ENCODE data around the gene DSG1.
"Not testable (repeated sequence)": the region's sequence is repeated elsewhere in the genome, so short reads cannot be mapped to it uniquely, and the experiment has no call there.

Gene DSG1

GRCh38 chr18:31280502-31280901 lies 37.5 kb upstream of the DSG1 start:
- Histone ChIP-seq H3K18ac (ENCODE audit: low read length) (no peak overlapping the region), H2BK120ac (ENCODE audit: low read depth, low read length) (no peak overlapping the region), H3K9ac (ENCODE audit: low read depth, low read length, poor library complexity) (no peak overlapping the region), H4K8ac (ENCODE audit: low read depth, low read length) (no peak overlapping the region), H3K27me3 (ENCODE audit: control insufficient read depth in 3 of 3, insufficient read depth in 3 of 3, low read depth in 1 of 3, low read length in 3 of 3) (no peaks in the 10 kb centered on the region), H3K4me1 (ENCODE audit: control insufficient read depth in 2 of 2, insufficient read depth in 1 of 2, low read depth in 1 of 2, low read length in 2 of 2) (no peaks in the 10 kb centered on the region), H4K91ac (ENCODE audit: low read depth, low read length, poor library complexity) (no peak overlapping the region), H3K4ac (ENCODE audit: low read length) (no peak overlapping the region), H2BK15ac (ENCODE audit: low read length) (no peak overlapping the region), H2BK12ac (ENCODE audit: low read length) (no peak overlapping the region), H3K14ac (ENCODE audit: low read length) (no peak overlapping the region), H3K23ac (ENCODE audit: low read depth, low read length, poor library complexity) (no peak overlapping the region), H3K4me2 (ENCODE audit: insufficient read depth, low read length, poor library complexity, severe bottlenecking) (no peak overlapping the region), H2BK5ac (ENCODE audit: low read length) (no peak overlapping the region), H3K4me3 (ENCODE audit: low read length in 2 of 2) (no peak overlapping the region), H3K36me3 (replicated peaks in 1 of 2; ENCODE audit: control insufficient read depth in 2 of 2, insufficient read depth in 2 of 2, low read length in 2 of 2) (no peaks in the 10 kb centered on the region), H3K27ac (replicated peaks; ENCODE audit: low read length) (no peak overlapping the region), H2AK5ac (ENCODE audit: low read depth, low read length) (no peak overlapping the region), H3K79me1 (ENCODE audit: low read depth, low read length) (no peaks in the 10 kb centered on the region), H2AFZ (ENCODE audit: low read length) (no peak overlapping the region), H3K9me3 (replicated peaks in 1 of 2; ENCODE audit: control insufficient read depth in 2 of 2, insufficient read depth in 1 of 2, low read depth in 1 of 2, low read length in 2 of 2) (no peaks in the 10 kb centered on the region)
- no peak for DNase-seq (ENCODE audit: low spot score)
- WGBS, 2 donors (ENCODE audit: extremely low coverage in 2 of 2, insufficient read length in 2 of 2, insufficient replicate concordance in 1 of 2) = no CpG with 5 or more reads among the region's 2 CpGs

- Histone ChIP-seq H3K4ac (ENCODE audit: low read length) (no peak overlapping the region), H3K36me3 (replicated peaks in 1 of 2; ENCODE audit: control insufficient read depth in 2 of 2, insufficient read depth in 2 of 2, low read length in 2 of 2) (no peaks in the 10 kb centered on the region), H2BK15ac (ENCODE audit: low read length) (no peak overlapping the region), H4K8ac (ENCODE audit: low read depth, low read length) (no peak overlapping the region), H3K4me2 (ENCODE audit: insufficient read depth, low read length, poor library complexity, severe bottlenecking) (no peak overlapping the region), H3K9me3 (replicated peaks in 1 of 2; ENCODE audit: control insufficient read depth in 2 of 2, insufficient read depth in 1 of 2, low read depth in 1 of 2, low read length in 2 of 2) (no peaks in the 10 kb centered on the region), H3K18ac (ENCODE audit: low read length) (no peak overlapping the region), H3K4me1 (ENCODE audit: control insufficient read depth in 2 of 2, insufficient read depth in 1 of 2, low read depth in 1 of 2, low read length in 2 of 2) (no peaks in the 10 kb centered on the region), H3K23ac (ENCODE audit: low read depth, low read length, poor library complexity) (no peak overlapping the region), H3K4me3 (ENCODE audit: low read length in 2 of 2) (no peak overlapping the region), H2AK5ac (ENCODE audit: low read depth, low read length) (no peak overlapping the region), H3K27ac (replicated peaks; ENCODE audit: low read length) (no peak overlapping the region), H2AFZ (ENCODE audit: low read length) (no peak overlapping the region), H2BK120ac (ENCODE audit: low read depth, low read length) (no peak overlapping the region), H3K14ac (ENCODE audit: low read length) (no peak overlapping the region), H3K27me3 (ENCODE audit: control insufficient read depth in 3 of 3, insufficient read depth in 3 of 3, low read depth in 1 of 3, low read length in 3 of 3) (no peaks in the 10 kb centered on the region), H3K79me1 (ENCODE audit: low read depth, low read length) (no peaks in the 10 kb centered on the region), H2BK12ac (ENCODE audit: low read length) (no peak overlapping the region), H4K91ac (ENCODE audit: low read depth, low read length, poor library complexity) (no peak overlapping the region), H3K9ac (ENCODE audit: low read depth, low read length, poor library complexity) (no peak overlapping the region), H2BK5ac (ENCODE audit: low read length) (no peak overlapping the region)
- DNase-seq (ENCODE audit: low spot score) = no peak
Measured at GRCh38 chr18:31281437-31281836, 36.5 kb upstream of the DSG1 start.

GRCh38 chr18:31289446-31289845 lies 28.5 kb upstream of the DSG1 start:
- not testable (repeated sequence) for H3K18ac ChIP-seq (ENCODE audit: low read length); H2BK120ac ChIP-seq (ENCODE audit: low read depth, low read length); H3K4me3 ChIP-seq (ENCODE audit: low read length in 2 of 2); H3K9ac ChIP-seq (ENCODE audit: low read depth, low read length, poor library complexity); H2BK15ac ChIP-seq (ENCODE audit: low read length); H3K9me3 ChIP-seq (replicated peaks in 1 of 2; ENCODE audit: control insufficient read depth in 2 of 2, insufficient read depth in 1 of 2, low read depth in 1 of 2, low read length in 2 of 2); H3K36me3 ChIP-seq (replicated peaks in 1 of 2; ENCODE audit: control insufficient read depth in 2 of 2, insufficient read depth in 2 of 2, low read length in 2 of 2); H2BK12ac ChIP-seq (ENCODE audit: low read length); H3K4ac ChIP-seq (ENCODE audit: low read length); H4K91ac ChIP-seq (ENCODE audit: low read depth, low read length, poor library complexity); H2BK5ac ChIP-seq (ENCODE audit: low read length); H3K27me3 ChIP-seq (ENCODE audit: control insufficient read depth in 3 of 3, insufficient read depth in 3 of 3, low read depth in 1 of 3, low read length in 3 of 3); H3K27ac ChIP-seq (replicated peaks; ENCODE audit: low read length); H4K8ac ChIP-seq (ENCODE audit: low read depth, low read length); H3K4me2 ChIP-seq (ENCODE audit: insufficient read depth, low read length, poor library complexity, severe bottlenecking); H3K79me1 ChIP-seq (ENCODE audit: low read depth, low read length); H2AFZ ChIP-seq (ENCODE audit: low read length); DNase-seq (ENCODE audit: low spot score); H3K4me1 ChIP-seq (ENCODE audit: control insufficient read depth in 2 of 2, insufficient read depth in 1 of 2, low read depth in 1 of 2, low read length in 2 of 2); H3K14ac ChIP-seq (ENCODE audit: low read length); H2AK5ac ChIP-seq (ENCODE audit: low read depth, low read length); H3K23ac ChIP-seq (ENCODE audit: low read depth, low read length, poor library complexity)
- no CpG with 5 or more reads among the region's 3 CpGs for WGBS, 2 donors (ENCODE audit: extremely low coverage in 2 of 2, insufficient read length in 2 of 2, insufficient replicate concordance in 1 of 2)

DNA sequence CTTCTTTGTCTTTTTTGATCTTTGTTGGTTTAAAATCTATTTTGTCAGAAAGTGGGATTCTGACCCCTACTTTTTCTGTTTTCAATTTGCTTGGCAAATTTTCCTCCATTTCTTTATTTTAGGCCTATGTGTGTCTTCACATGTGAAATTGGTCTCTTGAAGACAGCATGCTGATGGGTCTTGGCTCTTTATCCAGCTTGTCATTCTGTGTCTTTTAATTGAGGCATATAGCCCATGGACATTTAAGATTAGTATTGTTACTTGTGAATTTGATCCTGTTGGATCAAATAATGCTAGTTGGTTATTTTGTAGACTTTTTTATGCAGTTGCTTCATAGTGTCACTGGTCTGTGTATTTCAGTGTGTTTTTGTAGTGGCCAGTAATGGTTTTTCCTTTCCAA lies 26.3 kb upstream of the DSG1 start:
- H3K27me3 ChIP-seq (ENCODE audit: control insufficient read depth in 3 of 3, insufficient read depth in 3 of 3, low read depth in 1 of 3, low read length in 3 of 3) = no peaks in the 10 kb centered on the region
- H3K14ac ChIP-seq (ENCODE audit: low read length) = no peak overlapping the region
- no peak overlapping the region for H2BK15ac ChIP-seq (ENCODE audit: low read length)
- no peak overlapping the region for H3K18ac ChIP-seq (ENCODE audit: low read length)
- H4K91ac ChIP-seq (ENCODE audit: low read depth, low read length, poor library complexity) = no peak overlapping the region
- H3K4me3 ChIP-seq (ENCODE audit: low read length in 2 of 2) = no peak overlapping the region
- no peak overlapping the region for H2BK120ac ChIP-seq (ENCODE audit: low read depth, low read length)
- no peak overlapping the region for H3K4ac ChIP-seq (ENCODE audit: low read length)
- H3K4me2 ChIP-seq (ENCODE audit: insufficient read depth, low read length, poor library complexity, severe bottlenecking) = no peak overlapping the region
- no peak overlapping the region for H3K23ac ChIP-seq (ENCODE audit: low read depth, low read length, poor library complexity)
- no peak overlapping the region for H2BK5ac ChIP-seq (ENCODE audit: low read length)
- no peak overlapping the region for H2BK12ac ChIP-seq (ENCODE audit: low read length)
- H3K79me1 ChIP-seq (ENCODE audit: low read depth, low read length) = no peaks in the 10 kb centered on the region
- DNase-seq (ENCODE audit: low spot score) = no peak
- no peak overlapping the region for H2AFZ ChIP-seq (ENCODE audit: low read length)
- no peak overlapping the region for H3K27ac ChIP-seq (replicated peaks; ENCODE audit: low read length)
- H4K8ac ChIP-seq (ENCODE audit: low read depth, low read length) = no peak overlapping the region
- no peaks in the 10 kb centered on the region for H3K9me3 ChIP-seq (replicated peaks in 1 of 2; ENCODE audit: control insufficient read depth in 2 of 2, insufficient read depth in 1 of 2, low read depth in 1 of 2, low read length in 2 of 2)
- H2AK5ac ChIP-seq (ENCODE audit: low read depth, low read length) = no peak overlapping the region
- H3K4me1 ChIP-seq (ENCODE audit: control insufficient read depth in 2 of 2, insufficient read depth in 1 of 2, low read depth in 1 of 2, low read length in 2 of 2) = no peaks in the 10 kb centered on the region
- H3K36me3 ChIP-seq (replicated peaks in 1 of 2; ENCODE audit: control insufficient read depth in 2 of 2, insufficient read depth in 2 of 2, low read length in 2 of 2) = no peaks in the 10 kb centered on the region
- no peak overlapping the region for H3K9ac ChIP-seq (ENCODE audit: low read depth, low read length, poor library complexity)
